ENCODE results near the gene SLC26A6.

SLC26A6 gene

DNA sequence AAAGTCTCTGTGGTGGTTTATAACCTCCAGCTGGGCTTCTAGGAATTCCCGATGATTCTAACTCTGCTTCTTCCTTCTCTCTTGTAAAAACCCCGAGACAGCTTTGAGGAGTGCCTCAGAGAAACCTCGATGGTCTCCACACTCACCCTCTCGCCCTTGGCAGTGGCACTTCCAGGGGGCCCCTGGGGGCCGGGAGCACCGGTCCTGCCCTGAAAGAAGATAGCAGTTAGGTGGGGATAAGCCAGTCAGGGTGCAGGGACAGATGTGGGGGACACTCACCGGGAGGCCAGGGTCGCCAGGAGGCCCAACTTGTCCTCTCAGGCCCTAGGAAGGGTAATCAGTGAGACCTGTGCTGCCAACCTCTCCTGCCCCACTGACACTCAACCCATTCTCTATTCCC, 49.9 kb downstream of the SLC26A6 start:
- Histone ChIP-seq H3K4me3 (ENCODE audit: low read depth, low read length) (no peak overlapping the region), H3K4me1 (ENCODE audit: control insufficient read depth, insufficient read depth, low read length) (no peaks in the 10 kb centered on the region), H3K9me3 (ENCODE audit: control insufficient read depth, insufficient read depth, low read length) (no peaks in the 10 kb centered on the region), H3K27me3 (ENCODE audit: control insufficient read depth, insufficient read depth, low read length) (no peaks in the 10 kb centered on the region), H3K36me3 (ENCODE audit: control insufficient read depth, insufficient read depth, low read length) (no peaks in the 10 kb centered on the region; the same call in 1 of the 2 replicates), H3K27ac (ENCODE audit: low read depth, low read length) (no peak overlapping the region), H3K9ac (ENCODE audit: low read depth, low read length) (no peak overlapping the region)

- H3K36me3 ChIP-seq (ENCODE audit: control insufficient read depth, insufficient read depth, low read length) = no peaks in the 10 kb centered on the region; the same call in 1 of the 2 replicates
- H3K4me1 ChIP-seq (ENCODE audit: control insufficient read depth, insufficient read depth, low read length) = no peaks in the 10 kb centered on the region
- no peak overlapping the region for H3K4me3 ChIP-seq (ENCODE audit: low read depth, low read length)
- no peak overlapping the region for H3K27ac ChIP-seq (ENCODE audit: low read depth, low read length)
- no peak overlapping the region for H3K9ac ChIP-seq (ENCODE audit: low read depth, low read length)
- H3K27me3 ChIP-seq (ENCODE audit: control insufficient read depth, insufficient read depth, low read length) = no peaks in the 10 kb centered on the region
- H3K9me3 ChIP-seq (ENCODE audit: control insufficient read depth, insufficient read depth, low read length) = no peaks in the 10 kb centered on the region
Observed at GRCh38 chr3:48584836-48585235, 50.4 kb downstream of the SLC26A6 start.

- H3K36me3 ChIP-seq (ENCODE audit: control insufficient read depth, insufficient read depth, low read length) = peaks cover 12% of the 10 kb centered on the region
Observed at GRCh38 chr3:48581621-48582481, 53.4 kb downstream of the SLC26A6 start.

DNA sequence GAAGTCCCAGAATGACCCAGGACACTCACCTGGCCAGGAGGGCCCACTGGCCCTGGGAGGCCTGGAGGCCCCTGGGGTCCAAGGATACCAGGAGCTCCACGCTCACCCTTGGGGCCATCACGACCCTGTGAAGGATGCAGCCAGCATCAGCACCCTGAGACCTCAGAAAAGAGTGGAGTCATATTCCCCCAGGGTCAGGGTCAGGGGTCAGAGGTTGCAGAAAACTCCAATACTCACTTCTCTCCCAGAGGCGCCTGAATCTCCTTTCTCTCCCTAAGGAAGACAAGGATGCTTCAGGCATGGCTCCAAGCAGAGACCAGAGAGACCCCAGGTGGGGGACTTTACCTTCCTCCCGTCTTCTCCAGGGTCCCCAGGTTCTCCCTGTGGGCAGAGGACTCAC, 58.6 kb downstream of the SLC26A6 start:
- Histone ChIP-seq H3K36me3 (ENCODE audit: control insufficient read depth, insufficient read depth, low read length) (peaks cover 12% of the 10 kb centered on the region; the same call in 1 of the 2 replicates), H3K27me3 (ENCODE audit: control insufficient read depth, insufficient read depth, low read length) (no peaks in the 10 kb centered on the region), H3K4me1 (ENCODE audit: control insufficient read depth, insufficient read depth, low read length) (no peaks in the 10 kb centered on the region)

More at GRCh38 chr3:48581621-48582481, 53.4 kb downstream of the SLC26A6 start:
- Histone ChIP-seq H3K9me3 (ENCODE audit: control insufficient read depth, insufficient read depth, low read length) (no peaks in the 10 kb centered on the region), H3K4me3 (ENCODE audit: low read depth, low read length) (no peak overlapping the region), H3K27me3 (ENCODE audit: control insufficient read depth, insufficient read depth, low read length) (no peaks in the 10 kb centered on the region), H3K4me1 (ENCODE audit: control insufficient read depth, insufficient read depth, low read length) (no peaks in the 10 kb centered on the region), H3K27ac (ENCODE audit: low read depth, low read length) (no peak overlapping the region), H3K9ac (ENCODE audit: low read depth, low read length) (no peak overlapping the region)

More for the DNA sequence above, 58.6 kb downstream of the SLC26A6 start:
- Histone ChIP-seq H3K9ac (ENCODE audit: low read depth, low read length) (no peak overlapping the region), H3K4me3 (ENCODE audit: low read depth, low read length) (no peak overlapping the region), H3K27ac (ENCODE audit: low read depth, low read length) (no peak overlapping the region), H3K9me3 (ENCODE audit: control insufficient read depth, insufficient read depth, low read length) (no peaks in the 10 kb centered on the region)
